OCI-M2 (cell line): ENCODE measurements around the gene LPP.

Experiments
- DNase-seq: peaks from one replicate; lab custom pipeline; 2025; ENCODE audit not compliant: unreplicated experiment; lab: John Stamatoyannopoulos, UW

LPP gene

DNA sequence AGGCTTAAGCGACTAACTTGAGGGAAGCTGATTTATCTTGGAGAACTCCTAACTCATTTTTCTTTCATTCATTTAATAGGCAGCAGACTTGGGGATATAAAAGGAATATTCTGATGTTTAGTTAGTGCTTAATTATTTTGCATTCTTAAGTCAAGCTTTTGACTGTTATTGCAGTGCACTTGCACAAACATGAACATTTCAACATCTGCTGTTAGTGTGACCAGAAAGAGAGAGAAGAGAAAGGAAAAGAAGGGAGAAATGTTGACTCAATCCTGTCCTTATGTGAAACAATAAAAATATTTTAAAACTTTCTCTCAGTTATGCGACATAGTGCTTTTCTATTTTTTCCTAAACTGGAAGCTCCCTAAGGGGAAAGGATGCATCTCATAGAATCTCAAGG is 507.8 kb downstream of the LPP start:
- no peak for DNase-seq

DNA sequence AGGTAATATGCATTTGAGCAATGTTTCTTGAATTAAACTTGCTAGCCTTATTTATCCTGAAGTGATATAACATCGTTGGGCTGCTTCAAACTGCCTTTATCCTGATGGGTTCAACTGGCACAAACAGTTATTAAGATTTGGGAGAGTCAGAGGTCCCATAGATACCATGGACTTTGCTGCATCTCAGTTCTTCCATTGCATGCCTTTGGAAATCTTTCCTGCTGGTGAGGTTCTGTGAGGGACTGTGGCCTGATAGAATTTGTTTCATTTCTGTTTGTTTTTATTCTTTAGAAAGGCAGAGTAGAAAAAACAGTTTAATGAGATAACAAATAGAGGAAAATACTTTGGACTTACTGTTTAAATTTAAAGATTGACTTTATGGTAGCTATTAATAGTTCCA is 508.3 kb downstream of the LPP start:
- DNase-seq: no peak

DNA sequence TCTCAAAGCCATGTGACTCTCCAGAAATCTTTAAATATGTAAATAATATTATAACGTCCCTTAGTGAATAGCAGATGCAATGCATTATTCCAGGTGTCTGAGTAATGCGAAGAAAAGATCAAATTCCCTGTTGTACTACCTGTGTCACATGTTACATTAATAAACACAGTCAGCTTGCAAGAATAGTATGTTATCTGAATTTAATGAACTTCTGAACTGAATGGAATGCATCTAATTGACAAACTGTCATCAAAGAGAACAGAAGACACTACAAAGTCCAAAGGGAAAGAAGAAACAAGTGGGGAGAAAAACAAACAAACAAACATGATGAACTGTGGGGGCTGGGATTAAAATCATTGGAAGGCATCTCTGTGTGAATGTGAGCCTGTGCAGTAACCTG is 508.8 kb downstream of the LPP start:
- DNase-seq: no peak

- DNase-seq: no peak
These were observed 509.9 kb downstream of the LPP start for GRCh38 chr3:188663839-188664238.

DNA sequence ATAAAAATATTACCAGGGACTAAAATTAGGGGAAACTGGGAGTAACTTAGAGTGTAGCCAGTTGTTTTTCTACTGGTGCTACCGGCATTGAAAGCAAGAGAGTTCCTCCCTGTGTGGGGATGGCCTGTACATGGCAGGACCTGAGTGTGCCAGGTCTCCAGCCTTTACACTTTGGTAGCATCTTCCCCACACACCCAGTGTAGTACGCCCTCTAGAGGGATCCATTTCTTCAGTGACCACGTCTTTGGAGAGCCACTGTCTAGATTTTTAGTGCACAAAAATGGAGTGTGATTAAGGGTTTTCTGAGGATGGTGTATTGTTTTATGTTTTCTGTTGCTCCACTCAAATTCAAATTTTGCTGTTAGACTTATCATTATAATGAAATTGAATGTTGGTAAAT is 510.8 kb downstream of the LPP start:
- DNase-seq: no peak

GRCh38 chr3:188667926-188668325 is 514.0 kb downstream of the LPP start:
- no peak for DNase-seq

DNA sequence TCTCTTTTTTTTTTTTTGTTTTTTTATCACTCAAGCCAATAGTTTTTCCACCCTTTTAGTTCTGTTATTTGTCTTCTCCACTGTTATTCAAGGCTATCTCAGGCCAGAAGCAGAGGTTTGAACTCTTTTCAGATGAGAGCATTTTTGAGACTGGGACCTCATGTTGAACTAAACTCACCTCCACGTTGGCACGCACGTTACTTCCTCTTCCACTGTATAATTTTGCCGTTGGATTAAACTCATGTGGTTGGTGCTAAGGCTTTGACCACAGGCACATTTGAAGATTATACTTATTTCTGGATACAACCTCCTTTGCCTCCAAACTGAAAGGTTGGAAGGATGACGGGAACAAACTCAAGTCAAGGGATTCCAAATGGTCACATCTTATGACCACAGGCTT is 516.5 kb downstream of the LPP start:
- no peak for DNase-seq

GRCh38 chr3:188671971-188672370 is 518.0 kb downstream of the LPP start:
- no peak for DNase-seq

- DNase-seq: no peak
These were observed 518.9 kb downstream of the LPP start for GRCh38 chr3:188672840-188673239.

DNA sequence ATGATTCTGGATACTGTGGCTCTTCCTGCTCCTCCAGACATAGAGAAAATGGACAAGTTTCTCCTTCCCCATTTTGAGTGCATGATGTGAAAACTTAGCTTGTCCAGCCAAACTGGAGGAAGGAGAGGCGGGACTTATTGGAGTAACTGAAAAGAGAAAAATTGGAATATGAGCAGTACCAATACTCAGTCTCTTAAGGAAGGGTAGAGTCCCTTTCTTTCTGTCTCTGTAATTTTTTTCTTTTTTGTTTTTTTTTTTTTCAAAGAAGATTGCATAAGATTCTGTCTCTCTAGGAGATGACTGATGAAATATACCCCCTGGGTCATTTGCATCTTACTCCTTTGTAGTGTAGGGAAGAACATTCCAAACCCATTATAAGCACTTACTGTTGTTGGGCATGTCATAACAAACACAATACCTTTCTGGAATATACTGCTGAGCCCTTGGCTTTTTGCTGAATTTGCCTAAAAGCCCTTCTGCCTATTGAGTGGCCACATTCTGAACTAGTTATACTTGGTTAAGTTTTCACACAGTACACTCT is 519.8 kb downstream of the LPP start:
- no peak for DNase-seq

DNA sequence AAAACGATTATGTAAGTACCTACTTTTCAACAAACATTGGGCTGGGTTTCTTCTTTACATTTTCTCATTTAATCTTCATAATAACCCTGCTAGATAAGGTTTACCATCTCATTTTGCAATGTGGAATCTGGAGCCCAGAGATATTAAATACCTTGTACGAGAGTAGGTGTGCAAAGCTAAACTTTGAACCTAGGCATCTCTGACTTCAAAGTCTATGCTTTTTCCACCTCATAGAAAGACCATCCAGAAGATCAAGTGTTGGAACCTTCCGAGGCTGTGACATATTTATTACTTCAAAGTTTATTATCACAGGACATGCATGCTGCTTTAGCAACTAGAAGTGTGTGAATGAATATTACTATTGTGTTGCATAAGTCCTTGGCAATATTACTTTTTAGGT is 520.6 kb downstream of the LPP start:
- DNase-seq: no peak

DNA sequence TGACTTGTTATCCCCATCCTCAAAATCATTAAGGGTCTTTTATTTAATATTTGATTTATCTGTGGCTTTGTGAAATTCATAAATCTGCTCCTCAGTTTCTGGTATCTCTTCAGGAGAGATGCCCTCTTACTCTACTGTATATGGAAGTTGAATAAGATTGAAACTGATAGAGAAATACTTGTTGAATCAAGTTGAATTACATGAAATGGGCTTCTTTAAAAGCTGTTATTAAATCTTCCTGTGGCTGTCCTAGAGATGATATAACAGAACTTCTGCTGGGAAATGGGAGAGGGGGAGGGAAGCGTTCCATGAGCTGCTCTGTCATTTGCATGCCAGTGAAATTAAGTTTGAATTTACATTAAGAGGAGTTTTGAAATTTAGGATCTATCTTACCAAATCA is 523.4 kb downstream of the LPP start:
- DNase-seq: no peak

- no peak for DNase-seq
These were observed 526.2 kb downstream of the LPP start for GRCh38 chr3:188680189-188680588.

DNA sequence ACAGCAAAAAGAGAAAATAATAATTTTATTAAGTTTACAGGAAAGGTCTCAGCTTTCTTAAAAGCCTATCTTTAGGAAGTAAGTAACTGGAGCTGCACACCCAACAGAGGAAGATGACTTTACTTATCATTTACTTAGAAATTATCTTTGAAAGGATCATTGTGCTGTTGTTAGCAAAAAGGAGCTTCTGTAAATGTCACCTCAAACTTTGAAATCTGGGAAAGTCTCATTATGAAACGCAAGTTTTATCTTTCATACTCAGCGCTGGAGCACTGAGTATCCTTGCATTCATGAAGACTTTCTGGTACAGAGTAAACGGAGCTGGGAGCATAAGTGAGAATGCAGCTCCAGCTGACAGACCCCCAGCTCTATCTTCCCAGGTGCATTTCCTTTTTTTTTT is 526.6 kb downstream of the LPP start:
- DNase-seq: no peak

DNA sequence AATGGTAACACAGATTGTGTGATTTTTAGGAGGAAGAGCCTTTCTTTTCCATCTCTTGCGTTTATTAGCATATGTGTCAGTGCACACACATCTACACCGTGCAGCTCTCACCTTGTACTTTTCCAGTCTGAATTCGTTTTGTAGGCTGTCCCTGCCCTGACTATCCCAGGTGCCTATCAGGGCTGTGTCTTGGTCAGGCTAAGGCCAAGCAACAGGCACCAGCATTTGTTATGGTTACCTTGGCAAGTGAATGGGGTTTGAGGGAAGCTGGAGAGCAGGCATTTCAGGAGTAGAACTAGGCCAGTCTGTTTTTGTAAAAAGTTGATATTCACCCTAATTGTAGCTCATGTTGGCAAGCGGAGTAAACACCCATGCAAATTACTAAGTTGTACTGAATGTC is 528.4 kb downstream of the LPP start:
- no peak for DNase-seq

DNA sequence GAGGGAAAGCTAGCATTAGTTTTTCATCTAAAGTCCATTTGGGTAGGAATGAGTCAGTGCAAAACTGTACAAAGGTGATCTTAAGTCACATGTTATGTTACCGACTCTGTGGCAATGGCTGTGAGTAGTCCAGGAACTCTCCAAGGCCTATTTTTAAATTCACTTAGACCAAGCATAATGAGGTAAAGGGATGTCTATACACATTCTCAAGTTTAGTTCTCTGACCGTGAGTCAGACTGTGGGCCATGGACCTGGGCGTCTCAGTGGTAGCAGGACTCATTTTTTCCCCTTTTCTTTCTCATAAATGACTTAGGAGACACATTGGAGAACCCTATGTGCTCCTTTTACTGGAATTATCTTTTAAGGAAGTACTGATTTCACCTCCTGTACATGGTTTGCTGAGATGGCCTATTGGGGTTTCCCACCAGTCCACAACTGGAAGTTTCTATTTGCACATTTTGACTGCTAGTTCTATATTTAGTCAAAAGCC is 529.1 kb downstream of the LPP start:
- DNase-seq: no peak

- DNase-seq: no peak
These were observed 530.3 kb downstream of the LPP start for GRCh38 chr3:188684276-188684675.

- no peak for DNase-seq
These were observed 531.8 kb downstream of the LPP start for GRCh38 chr3:188685789-188686188.

GRCh38 chr3:188686324-188686723 is 532.4 kb downstream of the LPP start:
- no peak for DNase-seq

DNA sequence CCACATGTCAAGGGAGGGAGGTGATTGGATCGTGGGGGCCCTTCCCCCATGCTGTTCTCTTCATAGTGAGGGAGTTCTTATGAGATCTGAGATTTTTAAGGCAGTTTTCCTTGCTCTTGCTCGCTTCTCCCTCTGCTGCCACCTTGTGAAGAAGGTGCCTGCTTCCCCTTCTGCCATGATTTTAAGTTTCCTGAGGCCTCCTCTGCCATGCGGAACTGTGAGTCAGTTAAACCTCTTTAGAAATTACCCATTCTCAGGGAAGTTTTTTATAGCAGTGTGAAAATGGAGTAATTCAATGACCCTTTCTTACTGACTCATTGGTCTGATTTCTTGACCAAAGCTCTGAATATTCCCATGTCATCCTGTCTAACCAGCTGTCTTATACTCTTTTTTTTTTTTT is 533.4 kb downstream of the LPP start:
- DNase-seq: no peak

GRCh38 chr3:188689101-188689574 is 535.2 kb downstream of the LPP start:
- DNase-seq: no peak

DNA sequence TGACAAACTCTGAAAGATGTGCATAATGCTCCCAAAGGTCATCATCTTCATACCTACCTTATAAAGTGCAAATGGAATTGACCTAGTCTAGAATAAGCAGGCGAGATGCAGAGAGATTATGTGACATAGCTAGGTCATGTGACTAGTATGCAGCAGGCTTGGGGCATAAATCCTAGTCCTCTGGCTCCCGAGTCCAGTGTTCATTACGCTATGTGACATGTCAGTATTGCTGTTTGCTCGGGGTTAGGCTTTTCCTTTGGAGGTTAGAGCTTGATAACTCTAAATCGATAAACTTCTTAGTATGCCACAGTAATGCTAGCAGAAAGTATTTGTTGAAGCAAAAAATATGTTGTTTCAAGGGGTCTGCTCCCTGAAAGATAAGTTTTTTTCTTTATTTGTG is 536.1 kb downstream of the LPP start:
- no peak for DNase-seq

DNA sequence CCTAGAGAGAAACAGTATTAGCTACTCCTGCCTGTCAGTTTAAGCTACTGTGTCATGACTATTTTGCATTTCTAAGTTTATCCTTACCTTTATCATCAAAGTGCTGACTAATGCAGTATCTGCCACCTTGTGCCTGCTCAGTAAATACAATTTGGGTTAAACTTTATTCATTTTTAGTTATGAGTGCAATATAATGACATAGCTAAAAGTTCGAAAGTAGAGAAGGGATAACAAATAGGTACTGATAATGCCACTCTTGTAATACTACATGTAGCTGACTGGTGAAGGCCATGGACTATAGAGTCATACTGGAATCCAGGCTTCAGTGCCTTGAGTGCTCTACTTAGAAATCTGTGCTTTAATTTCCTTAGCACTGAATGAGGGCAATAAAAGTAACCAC is 537.0 kb downstream of the LPP start:
- DNase-seq: no peak

DNA sequence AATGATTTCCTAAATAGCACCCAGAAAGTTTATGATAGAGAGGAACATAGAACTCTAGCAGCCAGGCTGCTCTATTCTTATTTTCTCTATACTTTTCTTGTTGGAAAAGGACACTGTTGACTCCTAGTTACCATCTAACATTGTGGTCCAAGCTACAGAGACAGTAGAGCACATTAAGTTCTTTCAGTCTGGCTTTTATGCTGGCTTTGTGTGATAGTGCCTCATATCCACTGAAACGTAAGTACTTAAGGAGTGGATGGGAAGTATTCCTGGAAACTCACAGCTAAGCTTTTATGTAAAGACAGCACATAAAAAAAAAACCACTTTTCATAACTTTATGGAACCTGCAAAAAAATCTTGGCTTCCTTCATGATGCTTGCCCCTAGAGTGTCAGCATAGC is 537.7 kb downstream of the LPP start:
- no peak for DNase-seq
